Astrocyte of the spinal cord (primary cell): ENCODE data around the gene CCKAR.

ENCODE experiments used
- DNase-seq: peaks from one replicate; pipeline ENCODE4 v3.0.0; 2011; ENCODE audit warnings: low read depth, low spot score
- H3K4me3 ChIP-seq: 2 replicates; pipeline ENCODE4 v1.5.1; 2011; ENCODE audit warnings: low read depth, mild to moderate bottlenecking, low read length, moderate library complexity
- CTCF ChIP-seq: IDR thresholded peaks from 2 replicates; pipeline ENCODE4 v1.5.1; 2012; ENCODE audit warnings: low read depth, mild to moderate bottlenecking, low read length, inconsistent platforms
- in situ Hi-C: cut with HindIII; loops from 2 replicates; pipeline ENCODE4 v1.10.0; 2017; ENCODE audit warnings: low sequenced_read_pairs

The CCKAR gene

GRCh38 chr4:26471890-26472289 is 18.4 kb downstream of the CCKAR start:
- in situ Hi-C loops, result loop anchor here (25.0 kb wide), 1 partner anchor 515 kb away; no protein-coding TSS in a partner anchor
- no peak for TF ChIP-seq CTCF
- no peak for DNase-seq
- H3K4me3 ChIP-seq, result no peak overlapping the region

- in situ Hi-C loops, result loop anchor here (25.0 kb wide), 1 partner anchor 518 kb away; no protein-coding TSS in a partner anchor
- DNase-seq, result no peak
- H3K4me3 ChIP-seq, result no peak overlapping the region
- TF ChIP-seq CTCF, result no peak
Measured at GRCh38 chr4:26468977-26469376, 21.3 kb downstream of the CCKAR start.

GRCh38 chr4:26468283-26468949 is 21.9 kb downstream of the CCKAR start:
- DNase-seq, result no peak
- H3K4me3 ChIP-seq, result no peak overlapping the region
- in situ Hi-C loops, result loop anchor here (25.0 kb wide), 1 partner anchor 519 kb away; no protein-coding TSS in a partner anchor
- TF ChIP-seq CTCF, result no peak

GRCh38 chr4:26467724-26468123 is 22.6 kb downstream of the CCKAR start:
- no peak for DNase-seq
- in situ Hi-C loops, result loop anchor here (25.0 kb wide), 1 partner anchor 520 kb away; no protein-coding TSS in a partner anchor
- H3K4me3 ChIP-seq, result no peak overlapping the region
- no peak for TF ChIP-seq CTCF

GRCh38 chr4:26466578-26467270 is 23.6 kb downstream of the CCKAR start:
- no peak overlapping the region for H3K4me3 ChIP-seq
- in situ Hi-C loops, result loop anchor here (25.0 kb wide), 1 partner anchor 521 kb away; no protein-coding TSS in a partner anchor
- DNase-seq, result no peak
- no peak for TF ChIP-seq CTCF

- in situ Hi-C loops, result loop anchor here (25.0 kb wide), 1 partner anchor 523 kb away; no protein-coding TSS in a partner anchor
- no peak for TF ChIP-seq CTCF
- no peak for DNase-seq
- H3K4me3 ChIP-seq, result no peak overlapping the region
Measured at GRCh38 chr4:26464420-26465095, 25.7 kb downstream of the CCKAR start.
